ENCODE measurements around the gene C21orf58.
"Not testable (repeated sequence)": the region's sequence is repeated elsewhere in the genome, so short reads cannot be mapped to it uniquely, and the experiment has no call there.

C21orf58 gene

GRCh38 chr21:46323710-46324389 lies at the start of gene C21orf58, which contains the start of gene PCNT:
Gene C21orf58, minus strand, starts transcription at chr21:46323870. Its CDS starts 1,132 bp downstream, at chr21:46322738.
Gene PCNT, plus strand, starts transcription at chr21:46324156. Its CDS starts 73 bp downstream, at chr21:46324229.
- DNase-seq: peak; percentile 98

GRCh38 chr21:46372947-46373346 lies 49.3 kb upstream of the C21orf58 start:
- not testable (repeated sequence) for DNase-seq

GRCh38 chr21:46372014-46372485 lies 48.4 kb upstream of the C21orf58 start:
- no peak for DNase-seq

- DNase-seq: no peak
These were observed 47.7 kb upstream of the C21orf58 start for GRCh38 chr21:46371204-46372013.

- no peak for DNase-seq
These were observed 46.0 kb upstream of the C21orf58 start for GRCh38 chr21:46369520-46370235.

GRCh38 chr21:46368533-46369285 lies 45.0 kb upstream of the C21orf58 start:
- peak; percentile 53 for DNase-seq

GRCh38 chr21:46366966-46367365 lies 43.3 kb upstream of the C21orf58 start:
- DNase-seq: no peak

GRCh38 chr21:46366561-46366960 lies 42.9 kb upstream of the C21orf58 start:
- no peak for DNase-seq

GRCh38 chr21:46366091-46366490 lies 42.4 kb upstream of the C21orf58 start:
- no peak for DNase-seq

- DNase-seq: no peak
These were observed 40.0 kb upstream of the C21orf58 start for GRCh38 chr21:46363698-46364097.

- DNase-seq: no peak
These were observed 39.3 kb upstream of the C21orf58 start for GRCh38 chr21:46362946-46363345.

GRCh38 chr21:46361935-46362334 lies 38.3 kb upstream of the C21orf58 start:
- no peak for DNase-seq

- no peak for DNase-seq
These were observed 37.5 kb upstream of the C21orf58 start for GRCh38 chr21:46361176-46361575.

- no peak for DNase-seq
These were observed 34.2 kb upstream of the C21orf58 start for GRCh38 chr21:46357684-46358425.

- DNase-seq: no peak
These were observed 33.6 kb upstream of the C21orf58 start for GRCh38 chr21:46357335-46357604.

- no peak for DNase-seq
These were observed 33.0 kb upstream of the C21orf58 start for GRCh38 chr21:46356494-46357334.

GRCh38 chr21:46356005-46356338 lies 32.3 kb upstream of the C21orf58 start:
- DNase-seq: no peak

- no peak for DNase-seq
These were observed 31.7 kb upstream of the C21orf58 start for GRCh38 chr21:46355161-46356004.

- DNase-seq: no peak
These were observed 30.8 kb upstream of the C21orf58 start for GRCh38 chr21:46354518-46354917.

- no peak for DNase-seq
These were observed 30.4 kb upstream of the C21orf58 start for GRCh38 chr21:46354046-46354445.
